A549 (cell line): ENCODE results near the gene TMEM132D.

Source experiments
- CEBPB ChIP-seq, 2 experiments: fragments of >200 bp in 1 of 2; sonication (Bioruptor Twin) in 1 of 2; formaldehyde crosslinking in 1 of 2; IDR thresholded peaks; 2 replicates each; pipeline ENCODE4 v1.6.1; 2012 to 2016
- HOXA7 ChIP-seq: fragments of 250-450 bp; sonication (Bioruptor Pico); IDR thresholded peaks from 2 replicates; pipeline ENCODE4 v1.5.0; 2020; ENCODE audit warnings: mild to moderate bottlenecking, moderate library complexity
- POLR2AphosphoS2 ChIP-seq: conservative IDR thresholded peaks from 2 replicates; pipeline ENCODE4 v1.6.1; 2012; ENCODE audit warnings: low read length, improper control_type of control experiment, inconsistent platforms
- ZNF302 ChIP-seq: fragments of 250-450 bp; sonication (Bioruptor Pico); IDR thresholded peaks from 2 replicates; pipeline ENCODE4 v1.9.0; 2021; ENCODE audit warnings: inconsistent platforms, mild to moderate bottlenecking, moderate library complexity
- TF ChIP-seq, protein P1 (sequence below): fragments of 150-350 bp; IDR thresholded peaks from 2 replicates; pipeline ENCODE4 v1.6.1; 2014; ENCODE audit warnings: low read depth, mild to moderate bottlenecking, low read length
- TF ChIP-seq, protein P2 (sequence below): fragments of >200 bp; sonication (Bioruptor Twin); formaldehyde crosslinking; IDR thresholded peaks from 3 replicates; pipeline ENCODE4 v1.5.1; 2016

- TF ChIP-seq, protein P1, sequence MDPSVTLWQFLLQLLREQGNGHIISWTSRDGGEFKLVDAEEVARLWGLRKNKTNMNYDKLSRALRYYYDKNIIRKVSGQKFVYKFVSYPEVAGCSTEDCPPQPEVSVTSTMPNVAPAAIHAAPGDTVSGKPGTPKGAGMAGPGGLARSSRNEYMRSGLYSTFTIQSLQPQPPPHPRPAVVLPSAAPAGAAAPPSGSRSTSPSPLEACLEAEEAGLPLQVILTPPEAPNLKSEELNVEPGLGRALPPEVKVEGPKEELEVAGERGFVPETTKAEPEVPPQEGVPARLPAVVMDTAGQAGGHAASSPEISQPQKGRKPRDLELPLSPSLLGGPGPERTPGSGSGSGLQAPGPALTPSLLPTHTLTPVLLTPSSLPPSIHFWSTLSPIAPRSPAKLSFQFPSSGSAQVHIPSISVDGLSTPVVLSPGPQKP = no peak
- TF ChIP-seq POLR2AphosphoS2 (no peak), CEBPB (IDR thresholded peaks at IDR 0.05) (no peak), HOXA7 (CRISPR knock-in tag) (no peak), ZNF302 (CRISPR knock-in tag) (no peak)
- TF ChIP-seq, protein P2, sequence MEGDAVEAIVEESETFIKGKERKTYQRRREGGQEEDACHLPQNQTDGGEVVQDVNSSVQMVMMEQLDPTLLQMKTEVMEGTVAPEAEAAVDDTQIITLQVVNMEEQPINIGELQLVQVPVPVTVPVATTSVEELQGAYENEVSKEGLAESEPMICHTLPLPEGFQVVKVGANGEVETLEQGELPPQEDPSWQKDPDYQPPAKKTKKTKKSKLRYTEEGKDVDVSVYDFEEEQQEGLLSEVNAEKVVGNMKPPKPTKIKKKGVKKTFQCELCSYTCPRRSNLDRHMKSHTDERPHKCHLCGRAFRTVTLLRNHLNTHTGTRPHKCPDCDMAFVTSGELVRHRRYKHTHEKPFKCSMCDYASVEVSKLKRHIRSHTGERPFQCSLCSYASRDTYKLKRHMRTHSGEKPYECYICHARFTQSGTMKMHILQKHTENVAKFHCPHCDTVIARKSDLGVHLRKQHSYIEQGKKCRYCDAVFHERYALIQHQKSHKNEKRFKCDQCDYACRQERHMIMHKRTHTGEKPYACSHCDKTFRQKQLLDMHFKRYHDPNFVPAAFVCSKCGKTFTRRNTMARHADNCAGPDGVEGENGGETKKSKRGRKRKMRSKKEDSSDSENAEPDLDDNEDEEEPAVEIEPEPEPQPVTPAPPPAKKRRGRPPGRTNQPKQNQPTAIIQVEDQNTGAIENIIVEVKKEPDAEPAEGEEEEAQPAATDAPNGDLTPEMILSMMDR = no peak
Measured at GRCh38 chr12:129110575-129110974, 793.2 kb downstream of the TMEM132D start.
